Measurements from ENCODE around the gene PTPRA. TPM values are rescaled to one million over a fixed set of nuclear protein-coding genes. Genes with fewer than 3 reads are reported as not detected.

PTPRA gene
- polyA plus RNA-seq, 3 donors = 13.0 to 41.9 (median 13.1) TPM

GRCh38 chr20:3044336-3044965 is 171.2 kb downstream of the PTPRA start:
- no peak for TF ChIP-seq CTCF (IDR thresholded peaks at IDR 0.05)
- peaks cover 0 to 3% (median 2%) of the 10 kb centered on the region in 3 donors for H3K27me3 Mint-ChIP-seq (ENCODE audit: low read depth in 3 of 3)
- peak overlapping the region; percentile 99 for H2AFZ ChIP-seq (ENCODE audit: insufficient read depth, low read depth, low read length, poor library complexity, severe bottlenecking)
- 84% methylated on average over 7 of the region's 8 CpGs for WGBS (ENCODE audit: insufficient coverage)
- peak overlapping the region; percentile 99 for H3K4me2 ChIP-seq (replicated peaks; ENCODE audit: extremely low read depth, low read length, poor library complexity, severe bottlenecking)
- no peak overlapping the region for H3K9ac ChIP-seq (ENCODE audit: insufficient read depth, low read length, poor library complexity, severe bottlenecking)
- DNase-seq = no peak
- no peaks in the 10 kb centered on the region for H3K9me3 Mint-ChIP-seq
- H3K4me1 ChIP-seq (ENCODE audit: control insufficient read depth in 1 of 2, insufficient read depth in 2 of 2, low read length in 2 of 2) = peaks cover 16 to 26% of the 10 kb centered on the region in 2 donors
- H3K4me1 Mint-ChIP-seq = peaks cover 19% of the 10 kb centered on the region
- peaks cover 40 to 43% of the 10 kb centered on the region in 2 donors for H3K36me3 Mint-ChIP-seq
- peaks cover 24 to 40% of the 10 kb centered on the region in 2 donors for H3K36me3 ChIP-seq (replicated peaks in 1 of 2; ENCODE audit: control insufficient read depth in 1 of 2, insufficient read depth in 2 of 2, low read length in 2 of 2)
- H3K27me3 ChIP-seq (ENCODE audit: control insufficient read depth in 2 of 2, insufficient read depth in 2 of 2, low read length in 2 of 2) = no peaks in the 10 kb centered on the region
- H3K27ac Mint-ChIP-seq = peak overlapping the region in 4 of 7 donors; percentile 85 to 96 (median 92)
- no peaks in the 10 kb centered on the region for H3K9me3 ChIP-seq (replicated peaks in 1 of 2; ENCODE audit: control insufficient read depth in 1 of 2, insufficient read depth in 1 of 2, low read length in 2 of 2)
- no peak overlapping the region for H3K27ac ChIP-seq (ENCODE audit: low read depth in 1 of 2, low read length in 2 of 2)
- H3K79me2 ChIP-seq (ENCODE audit: insufficient read depth, low read length) = peaks cover 7% of the 10 kb centered on the region
- no peaks in the 10 kb centered on the region for H4K20me1 ChIP-seq (ENCODE audit: insufficient read depth, low read length)
- H3K4me3 Mint-ChIP-seq = no peak overlapping the region
- no peak overlapping the region for H3K4me3 ChIP-seq (replicated peaks in 1 of 3; ENCODE audit: low read depth in 2 of 3, low read length in 3 of 3)
- intact Hi-C loops (cut with micrococcal nuclease) = no loop called here

- H3K79me2 ChIP-seq (ENCODE audit: insufficient read depth, low read length) = peaks cover 7% of the 10 kb centered on the region
- H3K4me2 ChIP-seq (replicated peaks; ENCODE audit: extremely low read depth, low read length, poor library complexity, severe bottlenecking) = peak overlapping the region; percentile 99
- Mint-ChIP-seq H3K27me3 (ENCODE audit: low read depth in 3 of 3) (peaks cover 0 to 3% (median 2%) of the 10 kb centered on the region in 3 donors), H3K27ac (peak overlapping the region; percentile 85 to 96 (median 92)), H3K4me3 (peak overlapping the region; percentile 82 to 87), H3K4me1 (peaks cover 19% of the 10 kb centered on the region), H3K36me3 (peaks cover 40 to 43% of the 10 kb centered on the region in 2 donors), H3K9me3 (no peaks in the 10 kb centered on the region)
- H3K9ac ChIP-seq (ENCODE audit: insufficient read depth, low read length, poor library complexity, severe bottlenecking) = peak overlapping the region; percentile 80
- no peak for TF ChIP-seq CTCF (IDR thresholded peaks at IDR 0.05)
- H3K4me3 ChIP-seq (replicated peaks in 1 of 3; ENCODE audit: low read depth in 2 of 3, low read length in 3 of 3) = peak overlapping the region; percentile 65 to 97 (median 88)
- H3K9me3 ChIP-seq (replicated peaks in 1 of 2; ENCODE audit: control insufficient read depth in 1 of 2, insufficient read depth in 1 of 2, low read length in 2 of 2) = no peaks in the 10 kb centered on the region
- peak overlapping the region; percentile 99 for H2AFZ ChIP-seq (ENCODE audit: insufficient read depth, low read depth, low read length, poor library complexity, severe bottlenecking)
- intact Hi-C loops (cut with micrococcal nuclease) = loop anchor here in 1 of 2 donors (5.0 kb wide), 1 partner anchor 157 kb away; the partner anchor contains the start of gene DDRGK1
- WGBS (ENCODE audit: insufficient coverage) = 0% methylated on average over 14 of the region's 24 CpGs
- H3K27ac ChIP-seq (ENCODE audit: low read depth in 1 of 2, low read length in 2 of 2) = peak overlapping the region; percentile 65 to 87
- no peaks in the 10 kb centered on the region for H4K20me1 ChIP-seq (ENCODE audit: insufficient read depth, low read length)
- DNase-seq = peak; percentile 71 to 76 (median 74)
- H3K27me3 ChIP-seq (ENCODE audit: control insufficient read depth in 2 of 2, insufficient read depth in 2 of 2, low read length in 2 of 2) = no peaks in the 10 kb centered on the region
- peaks cover 24 to 40% of the 10 kb centered on the region in 2 donors for H3K36me3 ChIP-seq (replicated peaks in 1 of 2; ENCODE audit: control insufficient read depth in 1 of 2, insufficient read depth in 2 of 2, low read length in 2 of 2)
- peaks cover 16 to 26% of the 10 kb centered on the region in 2 donors for H3K4me1 ChIP-seq (ENCODE audit: control insufficient read depth in 1 of 2, insufficient read depth in 2 of 2, low read length in 2 of 2)
Observed at GRCh38 chr20:3045042-3045815, 171.9 kb downstream of the PTPRA start.
